CD14-positive monocyte (primary cell): ENCODE measurements around the gene FUT1. TPM values are rescaled to one million over a fixed set of nuclear protein-coding genes. Genes with fewer than 3 reads are reported as not detected.

Experiments
- DNase-seq, 3 donors: peaks; one replicate each; pipeline ENCODE4 v3.0.0-alpha.2; 2011 to 2022
- H2AFZ ChIP-seq: 2 replicates; pipeline ENCODE4 v1.6.0; 2012; ENCODE audit warnings: mild to moderate bottlenecking, low read depth, low read length, inconsistent platforms; ENCODE audit not compliant: insufficient read depth, poor library complexity, severe bottlenecking
- H3K27ac ChIP-seq, 2 donors: 1 replicate in 1 of 2; 2 replicates in 1 of 2; pipeline ENCODE4 v1.5.1; 2012 to 2013; ENCODE audit warnings: low read length in 2 of 2, control low read depth in 1 of 2, inconsistent platforms in 1 of 2, low read depth in 1 of 2, mild to moderate bottlenecking in 1 of 2
- H3K27me3 ChIP-seq, 2 donors: one replicate each; pipeline versions ENCODE4 v1.6.0 to v1.6.1; 2011 to 2013; ENCODE audit warnings: low read length in 2 of 2; ENCODE audit not compliant: control insufficient read depth in 2 of 2, insufficient read depth in 2 of 2
- H3K36me3 ChIP-seq, 2 donors: replicated peaks in 1 of 2; 1 replicate in 1 of 2; 2 replicates in 1 of 2; pipeline versions ENCODE4 v1.5.1 to v1.6.1; 2012 to 2013; ENCODE audit warnings: low read length in 2 of 2, control low read depth in 1 of 2, inconsistent platforms in 1 of 2, mild to moderate bottlenecking in 1 of 2; ENCODE audit not compliant: insufficient read depth in 2 of 2, control insufficient read depth in 1 of 2
- H3K4me1 ChIP-seq, 2 donors: 1 replicate in 1 of 2; 2 replicates in 1 of 2; pipeline versions ENCODE4 v1.5.1 to v1.6.1; 2012 to 2013; ENCODE audit warnings: low read length in 2 of 2, control low read depth in 1 of 2, inconsistent platforms in 1 of 2, mild to moderate bottlenecking in 1 of 2, moderate library complexity in 1 of 2; ENCODE audit not compliant: insufficient read depth in 2 of 2, control insufficient read depth in 1 of 2
- H3K4me2 ChIP-seq: replicated peaks from 2 replicates; pipeline ENCODE3; 2012; ENCODE audit warnings: low read length, moderate library complexity, mild to moderate bottlenecking; ENCODE audit not compliant: poor library complexity, severe bottlenecking; ENCODE audit errors: extremely low read depth
- H3K4me3 ChIP-seq, 3 experiments: fragments of 200-600 bp in 1 of 3; sonication (generic) in 1 of 3; replicated peaks in 1 of 3; 1 replicate in 2 of 3; 2 replicates in 1 of 3; pipeline ENCODE4 v1.5.1; 2011 to 2013; ENCODE audit warnings: low read length in 3 of 3, mild to moderate bottlenecking in 3 of 3, control low read depth in 2 of 3, low read depth in 2 of 3, inconsistent platforms in 1 of 3, moderate library complexity in 1 of 3
- H3K79me2 ChIP-seq: 2 replicates; pipeline ENCODE4 v1.6.0; 2012; ENCODE audit warnings: mild to moderate bottlenecking, control low read depth, inconsistent platforms, low read length, moderate library complexity; ENCODE audit not compliant: insufficient read depth
- H3K9ac ChIP-seq: 2 replicates; pipeline ENCODE4 v1.6.0; 2017; ENCODE audit warnings: low read length, mild to moderate bottlenecking; ENCODE audit not compliant: insufficient read depth, poor library complexity, severe bottlenecking
- H3K9me3 ChIP-seq, 2 donors: replicated peaks in 1 of 2; 1 replicate in 1 of 2; 2 replicates in 1 of 2; pipeline versions ENCODE4 v1.5.1 to v1.6.1; 2012 to 2013; ENCODE audit warnings: low read length in 2 of 2, control low read depth in 1 of 2; ENCODE audit not compliant: control insufficient read depth in 1 of 2, insufficient read depth in 1 of 2
- H4K20me1 ChIP-seq: 2 replicates; pipeline ENCODE4 v1.6.0; 2012; ENCODE audit warnings: mild to moderate bottlenecking, low read length, control low read depth, moderate library complexity; ENCODE audit not compliant: insufficient read depth
- H3K27ac Mint-ChIP-seq, 7 donors: one replicate each; pipeline ENCODE4 v1.8.0; 2020; ENCODE audit warnings: mild to moderate bottlenecking in 7 of 7, mixed read lengths in 7 of 7, moderate library complexity in 6 of 7, inconsistent platforms in 2 of 7
- H3K27me3 Mint-ChIP-seq, 3 donors: one replicate each; pipeline ENCODE4 v1.8.0; 2021 to 2022; ENCODE audit warnings: low read depth in 3 of 3, mild to moderate bottlenecking in 3 of 3, mixed read lengths in 3 of 3, moderate library complexity in 3 of 3, inconsistent platforms in 1 of 3
- H3K36me3 Mint-ChIP-seq, 2 donors: one replicate each; pipeline ENCODE4 v1.8.0; 2020; ENCODE audit warnings: mixed read lengths in 2 of 2, inconsistent platforms in 1 of 2, mild to moderate bottlenecking in 1 of 2
- H3K4me1 Mint-ChIP-seq: one replicate; pipeline ENCODE4 v1.8.0; 2020; ENCODE audit warnings: mild to moderate bottlenecking, mixed read lengths
- H3K4me3 Mint-ChIP-seq, 2 donors: one replicate each; pipeline ENCODE4 v1.8.0; 2020; ENCODE audit warnings: mild to moderate bottlenecking in 2 of 2, mixed read lengths in 2 of 2, moderate library complexity in 1 of 2
- H3K9me3 Mint-ChIP-seq, 7 donors: one replicate each; pipeline ENCODE4 v1.8.0; 2020 to 2022; ENCODE audit warnings: mixed read lengths in 7 of 7, mild to moderate bottlenecking in 6 of 7, moderate library complexity in 6 of 7, inconsistent platforms in 2 of 7
- WGBS: methylation state at CpG from one replicate; pipeline ENCODE4 v1.1.5; 2013; ENCODE audit warnings: missing lambda C conversion rate; ENCODE audit not compliant: insufficient coverage; 5-methylcytosine and 5-hydroxymethylcytosine counted together
- intact Hi-C, 2 donors: fragments of 100-400 bp; cut with micrococcal nuclease; formaldehyde crosslinking; loops; one replicate each; pipeline versions ENCODE4 v1.15.0 to v1.15.1; 2023
- polyA plus RNA-seq, 3 donors: library from polyadenylated mRNA; depleted of rRNA in 1 of 3; unstranded in 2 of 3; stranded (reverse) in 1 of 3; fragments of 300-500 nt in 2 of 3; fragments of >200 nt in 1 of 3; fragmentation: Illumina TruSeq in 2 of 3; gene quantifications; 1 replicate in 2 of 3; 2 replicates in 1 of 3; pipeline ENCODE4 v1.2.3, GENCODE V29; 2012 to 2021
- TF ChIP-seq, protein P1 (sequence below): fragments of 200-600 bp; IDR thresholded peaks from one replicate; pipeline ENCODE4 v1.8.0; 2022; ENCODE audit warnings: antibody characterized with exemption, mild to moderate bottlenecking

FUT1 gene
- polyA plus RNA-seq, 3 donors = 0.03 TPM; not detected in 2

DNA sequence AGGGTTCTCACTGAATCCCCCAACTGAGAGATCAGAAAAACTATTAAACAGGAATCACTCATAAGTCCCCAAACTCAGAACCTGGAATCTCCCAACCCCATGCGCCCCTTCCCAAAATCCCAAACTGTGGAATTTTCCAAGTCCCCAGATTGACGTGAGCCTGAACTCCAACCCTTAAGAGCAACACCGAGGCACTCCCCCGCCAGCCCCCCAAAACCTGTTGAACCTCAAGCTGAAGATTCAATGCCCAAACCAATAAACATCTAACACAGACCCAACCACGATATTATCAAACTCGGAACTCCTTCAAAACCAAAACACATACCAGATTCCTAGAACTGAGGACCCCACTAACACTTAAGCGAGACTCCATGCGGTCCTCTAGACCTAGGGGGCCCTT, 6.3 kb downstream of the FUT1 start:
- peaks cover 3 to 37% of the 10 kb centered on the region in 2 donors for H3K27me3 ChIP-seq
- TF ChIP-seq, protein P1, sequence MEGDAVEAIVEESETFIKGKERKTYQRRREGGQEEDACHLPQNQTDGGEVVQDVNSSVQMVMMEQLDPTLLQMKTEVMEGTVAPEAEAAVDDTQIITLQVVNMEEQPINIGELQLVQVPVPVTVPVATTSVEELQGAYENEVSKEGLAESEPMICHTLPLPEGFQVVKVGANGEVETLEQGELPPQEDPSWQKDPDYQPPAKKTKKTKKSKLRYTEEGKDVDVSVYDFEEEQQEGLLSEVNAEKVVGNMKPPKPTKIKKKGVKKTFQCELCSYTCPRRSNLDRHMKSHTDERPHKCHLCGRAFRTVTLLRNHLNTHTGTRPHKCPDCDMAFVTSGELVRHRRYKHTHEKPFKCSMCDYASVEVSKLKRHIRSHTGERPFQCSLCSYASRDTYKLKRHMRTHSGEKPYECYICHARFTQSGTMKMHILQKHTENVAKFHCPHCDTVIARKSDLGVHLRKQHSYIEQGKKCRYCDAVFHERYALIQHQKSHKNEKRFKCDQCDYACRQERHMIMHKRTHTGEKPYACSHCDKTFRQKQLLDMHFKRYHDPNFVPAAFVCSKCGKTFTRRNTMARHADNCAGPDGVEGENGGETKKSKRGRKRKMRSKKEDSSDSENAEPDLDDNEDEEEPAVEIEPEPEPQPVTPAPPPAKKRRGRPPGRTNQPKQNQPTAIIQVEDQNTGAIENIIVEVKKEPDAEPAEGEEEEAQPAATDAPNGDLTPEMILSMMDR = no peak
- 91% methylated on average over 8 of the region's 8 CpGs for WGBS
- Mint-ChIP-seq H3K27me3 (peaks cover 33 to 68% (median 52%) of the 10 kb centered on the region in 3 donors), H3K4me1 (peaks cover 23% of the 10 kb centered on the region), H3K36me3 (peaks cover 0 to 5% of the 10 kb centered on the region in 2 donors), H3K27ac (peak overlapping the region in 1 of 7 donors; percentile 45), H3K9me3 (peaks cover 8 to 24% (median 19%) of the 10 kb centered on the region in 7 donors), H3K4me3 (peak overlapping the region in 1 of 2 donors; percentile 76)
- intact Hi-C loops = no loop called here
- H3K27ac ChIP-seq = no peak overlapping the region
- no peaks in the 10 kb centered on the region for H3K79me2 ChIP-seq
- peaks cover 12 to 13% of the 10 kb centered on the region in 2 donors for H3K9me3 ChIP-seq
- no peak for DNase-seq
- H2AFZ ChIP-seq = peak overlapping the region; percentile 80
- H3K36me3 ChIP-seq = no peaks in the 10 kb centered on the region
- H3K4me2 ChIP-seq = no peak overlapping the region
- no peak overlapping the region for H3K9ac ChIP-seq
- peaks cover 10 to 17% of the 10 kb centered on the region in 2 donors for H3K4me1 ChIP-seq
- no peak overlapping the region for H3K4me3 ChIP-seq
- H4K20me1 ChIP-seq = no peaks in the 10 kb centered on the region

DNA sequence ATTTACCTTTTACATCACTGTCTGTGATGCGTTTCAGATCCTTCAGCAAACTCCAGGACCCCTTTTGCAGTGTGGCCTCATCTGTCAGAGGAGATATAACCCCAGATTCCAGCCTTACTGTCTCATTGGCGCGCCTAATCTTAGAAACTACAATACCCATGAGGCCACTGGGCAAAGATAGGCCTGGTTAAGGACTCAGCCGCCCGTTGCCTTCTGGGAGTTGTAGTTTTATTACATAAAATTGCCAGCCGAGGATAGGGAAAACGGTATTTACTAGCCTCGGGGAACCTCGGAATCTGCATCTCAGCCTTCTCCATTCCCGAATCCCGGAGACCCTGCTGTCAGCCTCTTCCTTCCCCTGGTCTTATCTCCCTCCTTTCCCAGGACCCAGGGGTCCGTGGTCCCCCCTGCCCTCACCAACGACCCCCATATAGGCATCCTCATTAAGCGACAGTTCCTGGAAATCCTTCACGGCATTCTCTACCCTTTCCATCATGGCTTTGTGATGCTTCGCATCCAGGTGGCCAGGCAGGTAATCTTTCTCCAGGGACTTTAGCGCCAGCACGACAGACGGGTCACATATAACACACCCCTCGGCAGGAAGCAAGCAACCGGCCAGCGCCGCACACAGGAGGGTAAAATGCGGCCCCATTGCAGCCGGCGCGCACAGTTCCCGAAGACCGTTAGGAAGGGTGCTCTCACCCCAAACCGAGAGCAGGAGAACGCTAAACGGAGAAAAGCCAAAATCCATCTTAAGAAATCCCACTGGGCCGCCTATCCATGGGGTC, 7.0 kb downstream of the FUT1 start:
- WGBS = 33% methylated on average over 29 of the region's 33 CpGs
- no peak overlapping the region for H3K4me3 ChIP-seq
- H3K9ac ChIP-seq = no peak overlapping the region
- Mint-ChIP-seq H3K27ac (peak overlapping the region in 2 of 7 donors; percentile 41 to 76), H3K36me3 (peaks cover 0 to 5% of the 10 kb centered on the region in 2 donors), H3K4me3 (peak overlapping the region in 1 of 2 donors; percentile 76), H3K9me3 (peaks cover 8 to 25% (median 22%) of the 10 kb centered on the region in 7 donors), H3K4me1 (peaks cover 22% of the 10 kb centered on the region), H3K27me3 (peaks cover 32 to 68% (median 54%) of the 10 kb centered on the region in 3 donors)
- no peak overlapping the region for H2AFZ ChIP-seq
- H4K20me1 ChIP-seq = no peaks in the 10 kb centered on the region
- intact Hi-C loops = no loop called here
- TF ChIP-seq, protein P1 = no peak
- peaks cover 11 to 22% of the 10 kb centered on the region in 2 donors for H3K4me1 ChIP-seq
- no peak overlapping the region for H3K27ac ChIP-seq
- H3K36me3 ChIP-seq = no peaks in the 10 kb centered on the region
- H3K79me2 ChIP-seq = no peaks in the 10 kb centered on the region
- H3K4me2 ChIP-seq = no peak overlapping the region
- peaks cover 12 to 13% of the 10 kb centered on the region in 2 donors for H3K9me3 ChIP-seq
- H3K27me3 ChIP-seq = peaks cover 6 to 38% of the 10 kb centered on the region in 2 donors
- peak in 2 of 3 donors; percentile 56 to 67 for DNase-seq
